GM18907 (cell line): Measurements from ENCODE around the gene TWF2.

Experiments
- ATAC-seq: cut with Tn5 transposase; IDR thresholded peaks from one replicate; pipeline ENCODE4 v1.9.1; 2021; ENCODE audit warnings: mild to moderate bottlenecking, moderate library complexity; ENCODE audit not compliant: unreplicated experiment

The TWF2 gene

DNA sequence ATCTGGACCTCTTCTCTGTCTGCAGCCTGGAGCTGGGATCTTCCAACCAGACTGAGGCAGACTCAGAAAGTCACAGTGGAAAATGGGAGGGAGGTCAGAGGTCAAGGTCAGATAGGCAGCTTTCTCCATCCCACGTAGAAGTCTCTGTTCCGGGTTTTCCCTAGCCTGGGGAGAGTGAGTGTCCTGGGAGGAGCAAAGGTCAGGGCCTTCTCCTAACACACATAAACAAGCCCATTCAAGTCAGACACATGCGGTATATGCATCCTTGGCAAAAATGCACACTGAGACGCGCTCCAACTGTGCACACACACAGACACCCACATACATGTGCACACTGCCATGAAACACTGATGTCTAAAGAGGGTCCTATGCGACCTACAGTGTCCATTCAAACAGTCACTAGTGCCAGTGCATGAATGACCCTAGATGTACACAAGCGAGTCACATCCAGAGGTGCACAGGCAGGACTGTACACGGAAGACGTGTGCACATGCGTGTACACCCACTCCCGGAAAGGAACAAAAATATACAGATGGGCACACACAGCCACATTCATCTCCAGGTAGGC, 681 bp downstream of the TWF2 start:
- peak; percentile 3 for ATAC-seq

DNA sequence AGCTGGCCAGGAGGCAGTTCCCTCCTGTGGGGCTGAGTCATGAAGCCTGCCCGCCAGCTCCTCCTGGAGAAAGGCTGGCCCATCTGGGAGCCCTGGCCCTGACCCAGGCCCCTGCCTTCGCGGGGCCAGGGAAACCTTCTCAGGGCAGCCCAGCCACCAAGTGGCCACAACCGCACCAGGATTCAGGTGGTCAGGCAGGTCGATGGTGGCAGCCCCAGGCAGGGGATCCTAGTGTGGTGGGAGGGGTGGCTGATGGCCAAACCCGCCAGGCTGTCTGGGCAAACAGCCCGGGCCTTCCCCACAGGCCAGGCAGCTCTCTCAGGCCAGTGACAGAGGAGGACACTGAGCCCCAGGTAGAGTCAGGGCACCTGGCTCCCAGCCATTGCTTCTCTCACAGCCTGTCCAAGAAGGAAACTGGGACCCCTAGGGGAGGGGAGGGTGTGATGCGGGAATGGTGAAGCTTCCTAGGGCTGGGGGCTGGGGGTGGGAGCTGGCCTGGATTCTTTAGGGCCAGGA, 1.2 kb downstream of the TWF2 start:
- ATAC-seq, result no peak

DNA sequence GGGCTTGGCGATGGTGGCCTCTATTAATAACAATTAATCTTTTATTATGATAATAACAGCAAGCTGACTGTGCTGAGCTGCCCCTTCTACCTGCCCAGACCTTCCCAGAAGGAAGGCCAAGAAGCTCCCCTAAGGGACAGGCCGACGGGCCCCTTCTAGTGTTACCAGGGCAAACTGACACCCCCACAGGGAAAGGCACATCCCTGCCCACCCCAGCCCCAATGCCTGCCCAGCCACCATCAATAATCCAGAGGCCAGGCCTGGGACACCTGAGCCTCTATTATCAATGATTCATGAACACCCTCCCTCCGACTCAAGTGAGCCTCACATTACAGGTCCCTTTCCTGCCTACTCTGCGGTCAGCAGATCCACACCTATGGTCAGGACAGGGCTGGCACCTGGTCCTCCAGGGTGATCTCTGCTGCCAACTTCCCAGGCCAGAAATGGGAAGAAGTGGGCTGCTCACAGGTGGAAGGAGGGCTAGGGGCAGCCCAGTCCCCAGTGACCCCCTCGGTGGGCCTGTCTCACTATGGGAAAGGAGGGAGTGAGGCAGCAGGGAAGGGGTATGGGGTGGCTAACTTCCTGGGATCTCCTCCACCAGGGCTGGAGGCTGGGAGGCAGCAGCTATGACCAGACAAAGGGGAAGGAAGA, 1.8 kb downstream of the TWF2 start:
- no peak for ATAC-seq

DNA sequence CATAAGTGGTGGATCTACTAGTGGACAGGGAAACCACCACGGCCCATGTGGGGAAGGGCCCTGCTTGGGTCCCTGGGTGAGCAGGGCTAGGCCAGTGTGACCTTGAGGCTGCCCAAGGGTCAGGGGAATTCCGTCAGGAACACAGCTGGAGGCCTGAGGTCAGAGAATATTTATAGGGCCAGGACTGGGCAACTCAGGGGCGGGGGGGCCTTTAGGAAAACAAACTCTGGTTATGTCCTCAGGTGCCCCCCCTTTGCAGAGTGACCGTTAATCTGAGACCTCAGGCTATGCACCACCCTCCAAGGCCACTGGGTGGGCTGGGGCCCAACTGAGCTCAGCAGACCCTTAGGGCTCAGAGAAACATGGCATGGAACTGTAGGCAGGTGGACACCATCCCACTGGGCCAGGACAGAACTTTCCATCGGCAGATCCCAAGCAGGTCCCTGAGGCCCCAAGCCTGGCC, 2.5 kb downstream of the TWF2 start:
- ATAC-seq, result no peak

DNA sequence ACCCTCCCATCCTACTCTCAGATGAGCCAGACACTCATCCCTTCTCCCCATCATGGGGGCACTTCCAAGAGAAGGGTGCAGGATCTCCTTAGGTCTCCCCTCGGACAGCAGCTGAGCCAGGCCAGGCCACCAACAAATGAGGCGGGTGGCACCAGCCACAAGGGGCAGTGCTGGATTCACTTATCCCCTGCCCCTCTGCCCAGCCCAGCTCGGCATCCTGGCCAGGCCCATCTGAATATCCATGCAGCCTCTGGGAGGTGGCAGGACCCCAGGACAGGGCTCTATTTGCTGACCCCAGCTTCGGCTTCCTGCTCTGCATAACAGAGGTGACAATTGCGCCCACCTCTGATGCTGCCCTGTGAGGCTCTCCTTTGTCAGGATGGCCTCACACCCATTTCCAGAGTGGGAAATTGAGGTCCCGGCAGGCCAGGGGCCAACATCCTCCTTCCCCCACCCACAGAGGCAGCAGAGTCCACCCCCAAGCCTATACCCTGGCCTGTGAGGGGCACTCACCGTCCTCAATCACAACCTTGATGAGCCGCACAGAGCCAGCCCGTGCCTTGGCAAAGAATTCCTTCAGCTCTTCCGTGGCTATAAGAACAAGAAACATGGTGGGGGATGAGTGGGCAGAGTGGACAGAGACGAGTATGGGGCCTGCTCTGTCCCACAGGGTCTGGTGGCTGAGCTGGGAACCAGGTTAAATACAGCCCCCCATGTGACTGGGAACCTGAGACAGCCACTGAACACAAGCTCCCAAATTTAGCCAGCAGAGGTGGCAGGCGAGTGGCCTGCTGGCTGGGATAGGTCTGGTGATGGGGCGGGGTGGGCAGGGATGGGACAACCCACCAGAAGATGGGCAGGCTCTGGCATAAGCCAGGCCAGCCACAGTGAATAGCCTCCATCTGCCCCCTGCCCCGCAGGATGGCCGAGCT, 4.2 kb downstream of the TWF2 start:
- no peak for ATAC-seq

DNA sequence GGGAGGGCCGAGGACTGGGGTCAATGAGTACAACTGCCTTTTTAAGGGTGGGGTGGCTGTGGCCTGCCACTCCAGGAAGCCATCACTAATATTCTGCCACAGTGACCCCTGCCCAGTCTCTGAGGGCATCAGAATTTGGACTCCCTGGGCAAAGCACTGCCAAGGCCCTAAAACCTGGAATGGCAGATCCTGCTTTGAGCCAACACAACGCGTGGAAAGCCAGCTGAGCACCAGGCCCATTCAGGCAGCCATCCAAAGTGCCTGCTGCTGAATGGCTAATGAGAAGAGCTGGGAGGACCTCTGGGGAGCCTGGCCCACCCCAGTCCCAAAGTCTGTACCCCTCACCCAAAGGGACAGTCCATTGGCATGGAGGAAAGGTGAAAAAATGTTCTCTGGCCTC, 5.0 kb downstream of the TWF2 start:
- no peak for ATAC-seq

DNA sequence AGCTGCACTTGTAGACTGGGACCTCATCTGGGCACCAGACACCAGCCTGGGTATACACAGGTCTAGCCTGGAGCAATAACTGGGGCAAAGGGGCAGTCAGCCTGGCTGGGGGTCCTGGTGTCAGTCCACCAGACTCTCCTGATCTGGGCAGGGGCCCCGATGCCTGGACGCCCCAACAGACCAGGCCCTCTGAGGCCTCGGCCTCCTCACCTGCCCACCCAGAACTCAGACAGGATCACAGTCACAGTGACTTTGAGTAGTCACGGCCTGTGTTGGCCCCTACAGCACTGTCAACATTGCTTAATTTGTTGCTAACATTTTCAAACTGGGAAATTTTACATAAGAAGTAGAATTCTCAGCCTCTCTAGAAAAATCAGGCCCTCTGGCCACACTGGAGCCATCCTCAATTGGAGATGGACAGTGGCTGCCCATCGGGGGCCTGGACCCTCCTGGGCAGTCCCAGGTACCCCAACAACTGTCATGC, 5.8 kb downstream of the TWF2 start:
- no peak for ATAC-seq

DNA sequence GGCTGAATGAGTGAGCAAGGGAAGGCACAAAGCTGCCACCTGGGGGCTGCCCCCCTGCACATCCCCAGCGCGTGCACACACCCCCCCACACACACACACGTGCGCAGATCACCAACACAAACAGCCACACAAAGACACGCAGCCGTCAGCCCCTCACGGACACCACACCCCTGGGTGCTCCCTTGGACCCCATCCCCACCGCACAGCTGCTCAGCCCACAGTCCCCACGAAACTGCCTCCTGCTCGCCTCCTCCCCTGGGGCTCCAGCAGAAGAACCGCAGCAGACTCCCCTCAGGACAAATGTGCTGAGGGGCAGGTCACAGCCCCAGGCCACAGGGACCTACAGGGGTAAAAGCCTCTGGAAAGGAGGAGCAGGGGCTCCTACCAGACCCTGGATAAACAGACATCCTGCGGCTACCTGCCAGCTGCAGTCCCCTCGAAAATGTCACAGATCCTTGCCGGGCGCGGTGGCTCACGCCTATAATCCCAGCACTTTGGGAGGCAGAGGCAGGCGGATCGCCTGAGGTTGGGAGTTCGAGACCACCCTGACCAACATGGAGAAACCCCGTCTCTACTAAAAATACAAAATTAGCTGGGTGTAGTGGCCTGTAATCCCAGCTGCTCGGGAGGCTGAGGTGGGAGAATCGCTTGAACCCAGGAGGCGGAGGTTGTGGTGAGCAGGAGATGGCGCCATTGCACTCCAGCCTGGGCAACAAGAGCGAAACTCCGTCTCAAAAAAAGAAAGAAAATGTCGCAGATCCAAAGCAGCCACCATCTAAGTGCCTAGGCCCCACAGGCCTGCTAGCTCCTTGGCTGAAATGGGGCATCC, 6.5 kb downstream of the TWF2 start:
- no peak for ATAC-seq

DNA sequence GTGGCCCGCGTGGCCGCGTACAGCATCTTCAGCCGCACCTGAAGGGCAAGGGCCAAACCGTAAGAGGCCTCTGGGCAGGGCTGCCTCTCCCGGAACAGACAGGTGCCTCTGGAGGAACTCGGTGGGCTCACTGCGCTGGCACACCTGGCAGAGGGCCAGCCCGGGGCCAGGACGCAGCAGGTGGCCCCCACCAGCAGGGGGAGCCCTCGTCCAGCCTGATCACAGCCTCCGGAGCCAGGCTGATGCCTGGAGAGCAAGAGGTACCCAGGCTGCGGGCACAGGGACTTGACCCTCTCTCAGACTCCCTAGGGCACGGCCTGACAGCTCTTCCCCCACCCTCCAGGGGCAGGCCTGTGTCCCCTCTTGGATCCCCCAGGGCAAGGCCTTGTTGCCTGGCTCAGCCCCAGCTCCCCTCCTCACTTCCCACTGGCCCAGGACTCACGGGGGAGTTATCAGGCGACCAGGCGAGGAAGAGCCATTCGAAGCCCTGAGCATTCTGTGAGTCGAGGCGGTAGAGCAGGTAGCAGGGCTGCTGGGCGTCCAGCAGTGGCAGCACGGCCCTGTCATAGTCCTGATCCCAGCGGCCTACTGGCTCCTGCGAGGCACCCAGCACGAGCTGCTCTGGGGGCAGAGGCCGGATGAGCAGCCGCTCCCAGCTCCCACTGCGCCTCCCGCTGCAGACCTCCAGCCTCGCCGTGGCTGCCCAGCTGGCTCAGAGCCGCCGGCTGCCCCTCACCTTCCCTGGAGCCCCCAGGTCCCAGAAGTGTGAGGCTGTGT, 7.3 kb downstream of the TWF2 start:
- no peak for ATAC-seq

DNA sequence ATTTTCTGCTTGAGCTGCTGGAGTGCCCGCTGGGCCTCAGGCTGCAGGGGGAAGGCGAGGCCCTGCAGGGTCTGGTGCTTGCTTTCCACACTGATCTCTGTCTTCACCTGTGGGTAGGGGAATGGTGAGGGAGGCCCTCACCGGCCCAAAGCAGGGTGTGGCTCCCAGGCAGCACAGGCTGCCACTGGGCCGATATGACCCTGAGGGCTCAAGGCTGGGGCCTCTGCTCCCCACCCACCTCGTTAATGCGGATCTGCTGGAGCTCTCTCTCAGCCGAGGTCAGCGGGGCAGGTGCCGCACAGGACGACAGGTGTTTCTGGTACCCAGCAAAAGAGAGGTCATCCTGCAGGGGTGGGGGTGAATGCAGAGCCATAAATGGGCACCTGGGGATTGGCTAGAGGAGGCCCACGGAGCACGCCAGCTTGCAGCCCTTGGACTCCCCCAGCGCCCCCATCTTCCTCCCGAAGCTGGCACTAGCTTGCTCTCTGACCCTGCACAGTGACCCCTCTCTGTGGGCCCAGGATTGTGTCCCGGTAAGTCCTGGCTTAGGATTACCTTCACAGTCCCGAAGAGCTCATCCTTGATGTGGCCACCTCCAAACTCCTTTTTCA, 8.0 kb downstream of the TWF2 start:
- no peak for ATAC-seq

DNA sequence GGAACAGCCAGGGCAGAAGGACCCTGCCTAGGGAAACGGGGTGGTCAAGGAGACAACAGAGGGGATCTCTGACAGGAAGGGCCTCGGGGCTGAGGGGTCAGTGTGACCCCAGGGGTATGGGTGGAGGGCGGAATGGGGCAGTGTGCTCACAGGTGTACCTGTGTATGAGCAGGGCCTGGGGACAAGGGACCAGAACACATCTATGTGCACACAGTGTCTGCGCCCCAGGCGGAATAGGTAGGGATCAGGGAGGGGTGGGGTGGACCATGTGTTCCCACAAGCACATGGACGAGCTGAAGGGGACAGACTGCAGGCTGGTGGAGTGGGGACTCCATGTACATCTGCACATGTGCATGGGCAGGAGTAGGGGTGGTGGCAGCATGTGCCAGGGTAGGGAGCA, 8.5 kb downstream of the TWF2 start:
- ATAC-seq, result no peak

DNA sequence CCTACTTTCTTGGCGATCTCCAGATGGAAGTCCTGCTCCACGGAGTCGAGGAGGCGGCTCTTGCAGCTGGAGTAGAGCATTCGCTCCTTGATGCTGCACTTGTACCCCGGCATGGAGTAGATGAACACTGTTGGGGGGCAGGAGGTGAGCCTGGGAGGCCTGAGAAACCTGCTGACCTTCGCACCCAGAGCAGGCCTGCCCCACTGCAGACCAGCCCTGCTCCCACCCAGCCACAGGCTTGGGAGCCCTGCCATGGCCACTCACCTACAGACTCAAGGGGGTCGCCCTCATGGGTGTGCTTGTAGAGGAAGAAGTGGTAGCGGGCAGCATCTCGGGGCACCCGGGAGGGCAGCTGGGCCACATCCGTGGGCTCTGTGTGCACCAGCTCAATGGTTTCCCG, 9.3 kb downstream of the TWF2 start:
- ATAC-seq, result no peak

DNA sequence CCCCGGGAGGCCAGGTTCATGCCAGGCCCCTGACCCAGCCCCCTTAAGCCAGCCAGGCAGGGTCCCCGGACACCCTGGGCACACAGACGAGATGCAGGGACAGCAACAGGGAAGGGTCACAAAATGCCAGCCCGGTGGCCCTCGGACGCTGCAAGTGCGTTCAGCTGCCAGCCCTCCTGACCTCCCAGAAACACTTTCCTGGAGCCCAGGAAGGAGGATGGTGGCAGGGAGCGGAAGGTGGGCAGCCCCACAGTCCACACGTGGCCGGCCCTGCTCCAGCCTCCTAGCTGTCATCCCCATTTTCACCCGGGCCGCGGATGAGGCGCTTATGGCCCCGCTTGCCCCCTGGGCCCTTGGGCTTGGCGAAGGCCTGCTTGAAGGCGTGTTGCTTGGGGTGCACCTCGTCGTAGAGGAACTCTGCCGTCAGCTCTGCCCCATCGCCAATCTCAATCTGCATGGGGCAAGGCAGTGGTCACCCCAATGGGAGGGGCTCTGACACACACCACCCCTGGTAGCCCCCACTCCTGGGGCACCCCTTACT, 10.1 kb downstream of the TWF2 start:
- ATAC-seq, result no peak

DNA sequence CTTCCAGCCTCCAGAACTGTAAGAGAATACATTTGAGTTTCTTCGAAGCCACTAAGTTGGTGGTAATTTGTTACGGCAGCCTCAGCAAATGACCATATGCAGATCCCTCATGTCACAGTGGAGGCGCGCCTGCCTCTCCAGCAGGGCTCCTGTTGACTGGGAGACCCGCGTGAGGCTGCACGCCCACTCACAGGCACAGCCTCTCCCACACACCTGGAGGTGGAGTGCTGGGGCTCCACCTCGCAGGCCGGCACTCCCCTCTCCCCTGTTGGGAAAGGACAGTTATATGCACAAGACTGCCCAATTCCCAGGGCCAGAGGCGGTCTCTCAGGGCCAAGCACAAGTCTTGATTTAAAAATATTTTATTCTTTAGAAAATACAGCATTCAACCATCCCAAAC, 10.7 kb downstream of the TWF2 start:
- ATAC-seq, result no peak

DNA sequence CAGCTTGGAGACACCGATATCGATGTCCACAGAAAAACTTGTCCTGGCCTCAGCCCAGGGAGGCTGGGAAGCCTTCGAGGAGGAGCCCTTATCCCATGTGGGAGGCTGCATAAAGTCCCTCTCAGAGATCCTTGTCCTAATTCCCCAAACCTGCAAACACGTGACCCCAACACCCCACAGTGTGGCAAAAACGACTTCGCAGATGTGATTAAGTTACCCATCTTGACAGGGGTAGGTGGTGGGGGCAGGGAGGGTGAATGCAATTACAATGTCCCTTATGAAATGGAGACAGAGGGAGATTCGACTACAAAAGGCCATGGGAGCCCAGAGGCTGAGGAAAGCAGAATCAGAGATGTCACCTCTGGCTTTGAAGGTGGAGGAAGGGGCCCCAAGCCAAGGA, 11.2 kb downstream of the TWF2 start:
- ATAC-seq, result no peak

DNA sequence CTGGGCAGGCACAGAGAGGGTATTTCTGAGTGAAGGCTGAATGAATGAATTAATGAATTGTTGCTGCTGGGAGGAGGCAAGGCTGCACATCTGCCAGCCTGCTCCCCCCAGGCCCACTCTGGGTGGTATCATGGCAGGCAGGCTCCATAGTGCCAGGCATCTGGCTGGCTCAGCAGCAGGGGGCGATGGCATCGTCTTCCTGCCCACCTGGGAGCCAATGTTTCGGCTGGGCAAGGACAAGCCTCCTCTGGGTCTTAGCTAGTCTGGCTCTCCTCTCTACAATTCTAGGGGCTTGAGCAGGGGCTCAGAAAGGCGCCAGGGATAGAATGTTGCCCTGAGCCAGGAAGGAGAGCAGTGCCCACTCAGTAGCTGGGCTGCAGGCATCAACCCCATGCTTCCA, 11.8 kb downstream of the TWF2 start:
- ATAC-seq, result no peak

DNA sequence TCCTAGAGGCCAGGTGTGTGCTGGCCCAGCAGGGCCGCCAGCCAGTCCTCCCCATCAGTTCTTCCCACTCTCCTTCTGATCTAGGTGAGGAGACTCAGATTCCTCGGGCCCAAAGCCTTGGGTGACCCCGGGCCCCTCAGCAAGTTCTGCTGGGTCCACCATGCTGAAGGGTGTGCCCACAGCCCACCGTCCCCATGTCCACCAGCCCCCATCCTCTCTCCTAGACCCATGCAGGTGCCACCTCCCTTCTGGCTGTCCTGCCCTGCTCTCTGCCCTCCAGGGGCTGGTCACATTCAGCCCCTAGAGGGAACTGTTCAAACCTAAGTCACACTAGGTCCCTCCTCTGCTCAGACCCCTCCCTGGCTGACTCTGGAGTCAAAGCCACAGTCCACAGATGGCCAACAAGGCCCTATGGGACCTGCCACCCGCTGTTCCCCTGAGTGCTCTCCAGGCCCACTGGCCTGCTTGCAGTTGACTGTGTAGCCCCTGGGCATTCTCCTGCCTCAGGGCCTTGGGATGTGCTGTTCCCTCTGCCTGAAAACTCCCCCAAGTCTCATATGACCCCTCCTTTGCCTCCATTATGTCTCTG, 12.6 kb downstream of the TWF2 start:
- ATAC-seq, result peak; percentile 1

DNA sequence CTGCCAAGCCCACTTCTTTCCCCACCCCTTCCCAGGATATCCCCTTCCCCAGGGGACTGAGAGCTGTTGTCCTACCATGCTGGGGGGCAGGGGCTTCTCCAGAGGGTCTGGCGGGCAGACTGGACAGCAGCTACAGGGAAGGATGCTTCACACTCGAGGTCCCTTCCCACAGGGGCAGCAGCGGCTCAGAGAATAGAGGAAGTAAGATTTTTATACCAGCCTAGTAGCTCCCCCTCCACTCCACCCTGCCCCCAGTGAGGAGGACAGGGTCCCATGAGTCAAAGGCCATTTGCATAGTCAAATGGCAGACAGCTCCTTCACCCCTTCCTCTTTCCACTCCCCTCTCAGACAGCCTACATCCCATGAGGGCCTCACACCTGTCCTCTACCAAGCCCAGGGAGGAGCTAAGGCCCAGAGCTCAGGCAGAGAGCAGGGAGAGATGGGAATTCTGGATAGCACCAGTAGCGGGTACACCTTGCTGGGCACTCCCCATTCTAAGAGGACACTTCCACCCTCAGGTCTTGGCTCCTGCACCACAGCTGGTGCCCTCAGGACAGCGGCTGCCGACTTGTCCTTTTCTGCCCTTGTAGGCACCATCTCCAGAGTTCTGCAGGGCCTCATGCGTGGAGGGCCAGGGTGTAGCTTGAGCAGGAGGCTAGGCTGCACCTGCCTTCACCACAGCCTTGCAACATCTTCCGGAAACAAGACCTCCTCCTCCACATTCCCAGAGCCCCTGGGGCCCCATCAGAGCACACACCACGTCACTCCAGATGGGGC, 13.3 kb downstream of the TWF2 start, which contains the start of gene TLR9:
Gene TLR9, minus strand, starts transcription at position 194 of the 777 bp plus-strand sequence. Its CDS starts 116 bp downstream, at position 78.
- peak; percentile 76 for ATAC-seq
